Endothelial cell of umbilical vein (primary cell): ENCODE measurements around the gene CNOT6. TPM values are rescaled to one million over a fixed set of nuclear protein-coding genes. Genes with fewer than 3 reads are reported as not detected.
"Not testable (repeated sequence)": the region's sequence is repeated elsewhere in the genome, so short reads cannot be mapped to it uniquely, and the experiment has no call there.

ENCODE experiments used
- BruUV-seq: library from RNA; stranded (reverse); fragments of 400-500 nt; replicated peaks from 2 replicates; lab custom pipeline; 2021; lab: Mats Ljungman, UMichigan
- CTCF ChIA-PET: fragments of 300-600, 350-600 bp; sonication (Branson Sonifier 250); formaldehyde crosslinking; loops from one replicate; lab custom pipeline; 2021; ENCODE audit warnings: antibody characterized with exemption, inconsistent platforms; lab: Charles Lee
- POLR2A ChIA-PET: fragments of 300-600, 350-600 bp; sonication (Branson Sonifier 250); formaldehyde crosslinking; loops from one replicate; lab custom pipeline; 2021; ENCODE audit warnings: antibody characterized with exemption, inconsistent platforms; lab: Charles Lee
- DNase-seq: peaks from one replicate; pipeline ENCODE4 v3.0.0-alpha.2; 2011; ENCODE audit warnings: low read depth, low spot score
- FAIRE-seq: peaks from 2 replicates; lab custom pipeline; 2011; peaks lifted over from hg19 to GRCh38; lab: Jason Lieb, UNC
- H2AFZ ChIP-seq: 2 replicates; pipeline ENCODE4 v1.6.0; 2012; ENCODE audit warnings: low read depth, low read length, control low read depth, inconsistent platforms
- H3K27ac ChIP-seq: 2 replicates; pipeline ENCODE4 v1.5.1; 2011; ENCODE audit warnings: low read depth, mild to moderate bottlenecking, control low read depth, low read length, moderate library complexity; ENCODE audit not compliant: insufficient read depth
- H3K27me3 ChIP-seq, 2 experiments: 2 replicates each; pipeline versions ENCODE4 v1.6.0 to v1.6.1; 2011; ENCODE audit warnings: low read length in 2 of 2, mixed read lengths in 1 of 2; ENCODE audit not compliant: control insufficient read depth in 2 of 2, insufficient read depth in 2 of 2
- H3K36me3 ChIP-seq, 2 experiments: 2 replicates in 1 of 2; 3 replicates in 1 of 2; pipeline ENCODE4 v1.5.1; 2011; ENCODE audit warnings: low read length in 2 of 2, mild to moderate bottlenecking in 1 of 2, moderate library complexity in 1 of 2; ENCODE audit not compliant: control insufficient read depth in 2 of 2, insufficient read depth in 2 of 2; ENCODE audit errors: extremely low read depth in 1 of 2
- H3K4me1 ChIP-seq: 3 replicates; pipeline ENCODE4 v1.5.1; 2011; ENCODE audit warnings: mild to moderate bottlenecking, low read length; ENCODE audit not compliant: control insufficient read depth, insufficient read depth; ENCODE audit errors: extremely low read depth
- H3K4me2 ChIP-seq: 2 replicates; pipeline ENCODE4 v1.6.1; 2011; ENCODE audit warnings: low read length, control low read depth, mixed read lengths; ENCODE audit not compliant: insufficient read depth
- H3K4me3 ChIP-seq, 3 experiments: fragments of 200-600 bp in 1 of 3; sonication (generic), shearing (Covaris generic) in 1 of 3; replicated peaks in 1 of 3; 2 replicates each; pipeline ENCODE4 v1.5.1; 2011 to 2016; ENCODE audit warnings: control low read depth in 3 of 3, low read length in 3 of 3, mild to moderate bottlenecking in 2 of 3, inconsistent platforms in 1 of 3, low read depth in 1 of 3, moderate library complexity in 1 of 3; ENCODE audit not compliant: insufficient read depth in 1 of 3
- H3K79me2 ChIP-seq: 2 replicates; pipeline ENCODE4 v1.6.0; 2012; ENCODE audit warnings: low read length, inconsistent platforms; ENCODE audit not compliant: control insufficient read depth, insufficient read depth
- H3K9ac ChIP-seq: replicated peaks from 2 replicates; pipeline ENCODE3; 2011; ENCODE audit warnings: low read length, control low read depth; ENCODE audit not compliant: insufficient read depth; ENCODE audit errors: extremely low read depth
- H3K9me1 ChIP-seq: replicated peaks from 3 replicates; pipeline ENCODE4 v1.6.0; 2011; ENCODE audit warnings: mild to moderate bottlenecking, low read length; ENCODE audit not compliant: control insufficient read depth, insufficient read depth; ENCODE audit errors: extremely low read depth
- H3K9me3 ChIP-seq: replicated peaks from 2 replicates; pipeline ENCODE4 v1.5.1; 2012; ENCODE audit warnings: low read length, inconsistent platforms; ENCODE audit not compliant: control insufficient read depth, insufficient read depth
- H4K20me1 ChIP-seq: replicated peaks from 2 replicates; pipeline ENCODE3; 2011; ENCODE audit warnings: mild to moderate bottlenecking, low read length; ENCODE audit not compliant: control insufficient read depth, insufficient read depth; ENCODE audit errors: extremely low read depth
- GATA2 ChIP-seq: IDR thresholded peaks from 2 replicates; pipeline ENCODE4 v1.7.0; 2011; ENCODE audit warnings: low read depth, mild to moderate bottlenecking, moderate library complexity, mixed read lengths, low read length; ENCODE audit not compliant: insufficient read length, insufficient read depth
- JUN ChIP-seq: IDR thresholded peaks from 2 replicates; pipeline ENCODE4 v1.6.1; 2011; ENCODE audit warnings: borderline replicate concordance, low read depth; ENCODE audit not compliant: insufficient read length, insufficient read depth
- MYC ChIP-seq: IDR thresholded peaks from one replicate; pipeline ENCODE4 v1.6.1; 2011; ENCODE audit warnings: mild to moderate bottlenecking, low read depth, low read length
- POLR2AphosphoS5 ChIP-seq: IDR thresholded peaks from 2 replicates; pipeline ENCODE4 v1.6.1; 2012; ENCODE audit warnings: low read depth, mild to moderate bottlenecking, control low read depth, low read length, moderate library complexity; ENCODE audit not compliant: insufficient read depth
- dilution Hi-C: fragments of 300-500 bp; cut with MboI; formaldehyde crosslinking; loops from one replicate; pipeline ENCODE4 v1.15.0; 2019; ENCODE audit warnings: low sequenced_read_pairs; ENCODE audit not compliant: extremely low pct_ligation_motif_present
- intact Hi-C: fragments of 100-400 bp; cut with micrococcal nuclease; formaldehyde crosslinking; loops from one replicate; pipeline ENCODE4 v1.10.0; 2022
- polyA plus RNA-seq, 4 experiments: library from polyadenylated mRNA; depleted of rRNA in 3 of 4; stranded (reverse) in 3 of 4; unstranded in 1 of 4; fragments of >200 nt; gene quantifications; 2 replicates each; pipeline versions ENCODE4 v1.2.1 to v1.2.3, GENCODE V29; 2011 to 2012; ENCODE audit warnings: missing spikeins in 1 of 4
- total RNA-seq: library from RNA; stranded (reverse); gene quantifications from 2 replicates; pipeline ENCODE4 v1.2.3, GENCODE V29; 2021
- TF ChIP-seq, protein P1 (sequence below), 2 donors: IDR thresholded peaks; 1 replicate in 1 of 2; 2 replicates in 1 of 2; pipeline ENCODE4 v1.5.1; 2011; ENCODE audit warnings: low read length in 2 of 2, mild to moderate bottlenecking in 2 of 2, moderate library complexity in 2 of 2, control low read depth in 1 of 2, inconsistent platforms in 1 of 2, low read depth in 1 of 2; ENCODE audit not compliant: insufficient read depth in 1 of 2; ENCODE audit errors: extremely low read depth in 1 of 2
- TF ChIP-seq, protein P2 (sequence below): IDR thresholded peaks from 2 replicates; pipeline ENCODE4 v1.6.1; 2011; ENCODE audit not compliant: insufficient read depth, insufficient read length

CNOT6 gene
- total and polyA plus RNA-seq, 2 donors (not counting 3 experiments of a cell fraction or from before 2014, with no cell fraction given): 9.2 to 33.8 TPM

- Histone ChIP-seq H3K4me1 (no peaks in the 10 kb centered on the region), H3K9me3 (no peaks in the 10 kb centered on the region), H3K27ac (no peak overlapping the region), H4K20me1 (no peaks in the 10 kb centered on the region), H3K27me3 (no peaks in the 10 kb centered on the region), H3K79me2 (no peaks in the 10 kb centered on the region), H3K9me1 (no peaks in the 10 kb centered on the region), H3K9ac (no peak overlapping the region), H3K4me3 (no peak overlapping the region), H2AFZ (no peak overlapping the region), H3K36me3 (no peaks in the 10 kb centered on the region), H3K4me2 (no peak overlapping the region)
- intact Hi-C loops: no loop called here
- DNase-seq (no peak), FAIRE-seq (no peak)
- ChIA-PET POLR2A (no interaction called here), CTCF (interaction anchor here (1.5 kb wide), 1 partner anchor 14 kb away, joined by 4 read pairs; no protein-coding TSS in a partner anchor)
- BruUV-seq: no TSS peak
- TF ChIP-seq MYC (no peak), JUN (no peak), GATA2 (no peak), POLR2AphosphoS5 (no peak)
- TF ChIP-seq, protein P1, sequence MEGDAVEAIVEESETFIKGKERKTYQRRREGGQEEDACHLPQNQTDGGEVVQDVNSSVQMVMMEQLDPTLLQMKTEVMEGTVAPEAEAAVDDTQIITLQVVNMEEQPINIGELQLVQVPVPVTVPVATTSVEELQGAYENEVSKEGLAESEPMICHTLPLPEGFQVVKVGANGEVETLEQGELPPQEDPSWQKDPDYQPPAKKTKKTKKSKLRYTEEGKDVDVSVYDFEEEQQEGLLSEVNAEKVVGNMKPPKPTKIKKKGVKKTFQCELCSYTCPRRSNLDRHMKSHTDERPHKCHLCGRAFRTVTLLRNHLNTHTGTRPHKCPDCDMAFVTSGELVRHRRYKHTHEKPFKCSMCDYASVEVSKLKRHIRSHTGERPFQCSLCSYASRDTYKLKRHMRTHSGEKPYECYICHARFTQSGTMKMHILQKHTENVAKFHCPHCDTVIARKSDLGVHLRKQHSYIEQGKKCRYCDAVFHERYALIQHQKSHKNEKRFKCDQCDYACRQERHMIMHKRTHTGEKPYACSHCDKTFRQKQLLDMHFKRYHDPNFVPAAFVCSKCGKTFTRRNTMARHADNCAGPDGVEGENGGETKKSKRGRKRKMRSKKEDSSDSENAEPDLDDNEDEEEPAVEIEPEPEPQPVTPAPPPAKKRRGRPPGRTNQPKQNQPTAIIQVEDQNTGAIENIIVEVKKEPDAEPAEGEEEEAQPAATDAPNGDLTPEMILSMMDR (IDR thresholded peaks at IDR 0.05; ENCODE audit: extremely low read depth in 1 of 2, insufficient read depth in 1 of 2, low read depth in 1 of 2, low read length in 2 of 2): no peak
- TF ChIP-seq, protein P2, sequence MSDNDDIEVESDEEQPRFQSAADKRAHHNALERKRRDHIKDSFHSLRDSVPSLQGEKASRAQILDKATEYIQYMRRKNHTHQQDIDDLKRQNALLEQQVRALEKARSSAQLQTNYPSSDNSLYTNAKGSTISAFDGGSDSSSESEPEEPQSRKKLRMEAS: no peak
- dilution Hi-C loops: no loop called here
These were observed 37.4 kb upstream of the CNOT6 start for GRCh38 chr5:180456792-180457191.

GRCh38 chr5:180458852-180459673 is 35.1 kb upstream of the CNOT6 start:
- H3K4me2 ChIP-seq, H3K27me3 ChIP-seq, intact Hi-C loops, H4K20me1 ChIP-seq, FAIRE-seq, H3K36me3 ChIP-seq, DNase-seq, dilution Hi-C loops, BruUV-seq, H3K9me3 ChIP-seq, H3K9me1 ChIP-seq, H3K4me1 ChIP-seq, POLR2A ChIA-PET, CTCF ChIA-PET, H3K9ac ChIP-seq, H3K27ac ChIP-seq, H2AFZ ChIP-seq, H3K79me2 ChIP-seq, H3K4me3 ChIP-seq: not testable (repeated sequence)

DNA sequence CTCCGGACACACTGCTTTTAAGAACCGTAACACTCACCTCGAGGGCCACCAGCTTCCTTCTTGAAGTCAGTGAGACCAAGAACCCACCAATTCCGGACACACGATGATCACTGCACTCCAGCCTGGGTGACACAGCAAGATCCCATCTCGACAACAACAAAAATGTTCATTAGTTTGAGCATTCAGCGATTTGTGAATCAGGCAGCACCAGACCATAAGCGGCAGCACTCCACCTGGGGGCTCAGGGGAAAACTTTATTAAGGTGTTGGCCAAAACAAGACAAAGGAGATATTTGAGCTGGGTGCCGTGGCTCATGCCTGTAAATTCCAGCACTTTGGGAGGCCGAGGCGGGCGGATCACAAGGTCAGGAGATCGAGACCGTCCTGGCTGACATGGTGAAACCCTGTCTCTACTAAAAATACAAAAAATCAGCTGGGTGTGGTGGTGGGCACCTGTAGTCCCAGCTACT is 34.5 kb upstream of the CNOT6 start:
- H2AFZ ChIP-seq, H3K9ac ChIP-seq, H3K9me1 ChIP-seq, H3K27ac ChIP-seq, H3K4me1 ChIP-seq, H3K4me2 ChIP-seq, DNase-seq, H3K36me3 ChIP-seq, CTCF ChIA-PET, H3K4me3 ChIP-seq, H4K20me1 ChIP-seq, POLR2A ChIA-PET, H3K27me3 ChIP-seq, FAIRE-seq, H3K79me2 ChIP-seq, H3K9me3 ChIP-seq, dilution Hi-C loops, intact Hi-C loops, BruUV-seq: not testable (repeated sequence)
